HepG2 (cell line): ENCODE measurements around the gene UXS1. TPM values are rescaled to one million over a fixed set of nuclear protein-coding genes. Genes with fewer than 3 reads are reported as not detected.

Source experiments
- ATAC-seq: fragments of 200-7000 bp; cut with Tn5 transposase; 3 replicates; pipeline ENCODE4 v1.9.1; 2020; ENCODE audit warnings: mild to moderate bottlenecking, moderate library complexity
- BruUV-seq: library from RNA; stranded (reverse); fragments of 400-500 nt; replicated peaks from 2 replicates; lab custom pipeline; 2021; lab: Mats Ljungman, UMichigan
- CTCF ChIA-PET: fragments of 300-600 bp; formaldehyde crosslinking; extraction: SDS; loops from one replicate; lab custom pipeline; 2021; ENCODE audit warnings: low total read pairs, inconsistent platforms, low intra/inter-chr PET ratio; lab: Yijun Ruan, JAX
- POLR2A ChIA-PET: fragments of 350-600 bp; sonication (Branson Sonifier 250); formaldehyde crosslinking; loops from one replicate; lab custom pipeline; 2020; ENCODE audit warnings: antibody characterized with exemption, inconsistent platforms; lab: Yijun Ruan, JAX
- DNase-seq: peaks from one replicate; pipeline ENCODE4 v3.0.0-alpha.2; 2015; ENCODE audit warnings: low spot score
- FAIRE-seq: peaks from 3 replicates; lab custom pipeline; 2011; peaks lifted over from hg19 to GRCh38; lab: Jason Lieb, UNC
- H2AFZ ChIP-seq: one replicate; pipeline ENCODE4 v1.6.1; 2011; ENCODE audit warnings: low read length, inconsistent platforms
- H3K27ac ChIP-seq: fragments of 300-600 bp; 3 replicates; pipeline ENCODE4 v1.8.0; 2011; ENCODE audit warnings: mixed run types, mild to moderate bottlenecking, mixed read lengths, low read length, inconsistent platforms; ENCODE audit not compliant: insufficient read depth; ENCODE audit errors: extremely low read length
- H3K27me3 ChIP-seq, 2 experiments: fragments of 200-600 bp in 1 of 2; 2 replicates in 1 of 2; 3 replicates in 1 of 2; pipeline versions ENCODE4 v1.6.0 to v1.8.0; 2011; ENCODE audit warnings: low read length in 2 of 2, mild to moderate bottlenecking in 2 of 2, moderate library complexity in 2 of 2, inconsistent platforms in 1 of 2; ENCODE audit not compliant: insufficient read depth in 2 of 2, control insufficient read depth in 1 of 2
- H3K36me3 ChIP-seq, 2 experiments: fragments of 200-600 bp in 1 of 2; replicated peaks in 1 of 2; 2 replicates in 1 of 2; 3 replicates in 1 of 2; pipeline versions ENCODE4 v1.5.1 to v1.8.0; 2011; ENCODE audit warnings: low read length in 2 of 2, inconsistent platforms in 1 of 2; ENCODE audit not compliant: insufficient read depth in 2 of 2, control insufficient read depth in 1 of 2
- H3K4me1 ChIP-seq: 2 replicates; pipeline ENCODE4 v1.5.1; 2012; ENCODE audit warnings: low read length, inconsistent platforms; ENCODE audit not compliant: insufficient read depth
- H3K4me2 ChIP-seq: 2 replicates; pipeline ENCODE4 v1.6.0; 2011; ENCODE audit warnings: low read depth, low read length, inconsistent platforms
- H3K4me3 ChIP-seq, 3 experiments: fragments of 200-600 bp in 1 of 3; sonication (generic), shearing (Covaris generic) in 1 of 3; replicated peaks in 1 of 3; 2 replicates each; pipeline ENCODE4 v1.5.1; 2011 to 2016; ENCODE audit warnings: low read length in 3 of 3, inconsistent platforms in 2 of 3, low read depth in 2 of 3, mild to moderate bottlenecking in 2 of 3, control low read depth in 1 of 3, mixed read lengths in 1 of 3; ENCODE audit not compliant: insufficient read depth in 1 of 3
- H3K79me2 ChIP-seq: one replicate; pipeline ENCODE4 v1.6.1; 2011; ENCODE audit warnings: low read length, inconsistent platforms; ENCODE audit not compliant: insufficient read depth
- H3K9ac ChIP-seq: 2 replicates; pipeline ENCODE4 v1.6.0; 2011; ENCODE audit warnings: mild to moderate bottlenecking, low read depth, low read length, inconsistent platforms; ENCODE audit not compliant: insufficient read depth
- H3K9me3 ChIP-seq: 2 replicates; pipeline ENCODE4 v1.5.1; 2012; ENCODE audit warnings: mild to moderate bottlenecking, low read length
- H4K20me1 ChIP-seq: 2 replicates; pipeline ENCODE4 v1.6.0; 2011; ENCODE audit warnings: inconsistent platforms, mild to moderate bottlenecking, low read length, moderate library complexity; ENCODE audit not compliant: insufficient read depth
- AGO1 ChIP-seq: fragments of 200-400 bp; formaldehyde crosslinking; IDR thresholded peaks from 2 replicates; pipeline ENCODE4 v1.6.1; 2017; ENCODE audit warnings: mild to moderate bottlenecking, low read depth, low read length, moderate library complexity; ENCODE audit not compliant: poor library complexity, severe bottlenecking
- FOSL2 ChIP-seq: sonication (generic); formaldehyde crosslinking; IDR thresholded peaks from 2 replicates; pipeline ENCODE4 v1.4.0; 2020; ENCODE audit warnings: missing genetic modification reagents
- HMGXB3 ChIP-seq: sonication (generic); formaldehyde crosslinking; IDR thresholded peaks from 2 replicates; pipeline ENCODE4 v1.4.0; 2020; ENCODE audit warnings: missing genetic modification reagents, borderline replicate concordance
- NFE2 ChIP-seq: sonication (generic); formaldehyde crosslinking; IDR thresholded peaks from 2 replicates; pipeline ENCODE4 v1.4.0; 2020; ENCODE audit warnings: missing genetic modification reagents
- NFE2L1 ChIP-seq: sonication (generic); formaldehyde crosslinking; IDR thresholded peaks from 2 replicates; pipeline ENCODE4 v1.4.0; 2020; ENCODE audit warnings: missing genetic modification reagents, mild to moderate bottlenecking, borderline replicate concordance
- RARA ChIP-seq: IDR thresholded peaks from 2 replicates; pipeline ENCODE4 v1.6.1; 2016; ENCODE audit warnings: missing genetic modification reagents, missing compliant biosample characterization
- SIX1 ChIP-seq: sonication (generic); formaldehyde crosslinking; IDR thresholded peaks from 2 replicates; pipeline ENCODE4 v1.4.0; 2020; ENCODE audit warnings: missing genetic modification reagents, borderline replicate concordance
- THYN1 ChIP-seq: sonication (generic); formaldehyde crosslinking; IDR thresholded peaks from 2 replicates; pipeline ENCODE4 v1.8.1; 2023; ENCODE audit warnings: low read depth, mild to moderate bottlenecking, moderate library complexity, missing genetic modification reagents, borderline replicate concordance
- ZC3H4 ChIP-seq: sonication (generic); formaldehyde crosslinking; IDR thresholded peaks from 2 replicates; pipeline ENCODE4 v1.4.0; 2020; ENCODE audit warnings: missing genetic modification reagents, borderline replicate concordance
- ZNF616 ChIP-seq: sonication (generic); formaldehyde crosslinking; IDR thresholded peaks from 2 replicates; pipeline ENCODE4 v1.5.0; 2020; ENCODE audit warnings: low read depth, mild to moderate bottlenecking, missing genetic modification reagents
- ZNF746 ChIP-seq: sonication (generic); formaldehyde crosslinking; IDR thresholded peaks from 2 replicates; pipeline ENCODE4 v1.8.0; 2022; ENCODE audit warnings: mild to moderate bottlenecking, missing genetic modification reagents
- WGBS: methylation state at CpG from one replicate; pipeline ENCODE4 v1.1.6; 2017; ENCODE audit warnings: low lambda C conversion rate; 5-methylcytosine and 5-hydroxymethylcytosine counted together
- in situ Hi-C: cut with HindIII; loops from 2 replicates; pipeline ENCODE4 v1.10.0; 2017; ENCODE audit warnings: low pct_unique_long_range_greater_than_20kb; ENCODE audit not compliant: extremely low pct_ligation_motif_present
- intact Hi-C: fragments of 100-400 bp; cut with micrococcal nuclease; formaldehyde crosslinking; loops from one replicate; pipeline ENCODE4 v1.10.0; 2022; ENCODE audit not compliant: unreplicated experiment
- polyA plus RNA-seq, 8 experiments: library from polyadenylated mRNA; depleted of rRNA in 3 of 8; stranded (reverse) in 7 of 8; unstranded in 1 of 8; fragments of >200 nt; fragmentation: Illumina TruSeq in 4 of 8; extraction: Trizol in 4 of 8; gene quantifications; 2 replicates each; pipeline versions ENCODE4 v1.2.1 to v1.2.3, GENCODE V29; 2011 to 2016; ENCODE audit warnings: low read depth in 4 of 8, missing spikeins in 1 of 8, mixed read lengths in 1 of 8; ENCODE audit not compliant: insufficient read depth in 1 of 8
- total RNA-seq, 5 experiments: library from RNA; depleted of rRNA; stranded (reverse); fragments of >200 nt; fragmentation: Illumina TruSeq; extraction: Trizol; gene quantifications; 2 replicates each; pipeline ENCODE4 v1.2.3, GENCODE V29; 2016; ENCODE audit warnings: low read depth in 1 of 5

Gene UXS1
- total and polyA plus RNA-seq, 2 of the 13 experiments (the other 11 are each of a cell fraction or from before 2014, with no cell fraction given) = 53.3 to 110 TPM

- Histone ChIP-seq H3K4me2 (no peak overlapping the region), H3K4me1 (no peaks in the 10 kb centered on the region), H3K27ac (no peak overlapping the region), H3K79me2 (no peaks in the 10 kb centered on the region), H2AFZ (no peak overlapping the region), H3K36me3 (peaks cover 24 to 74% of the 10 kb centered on the region in 2 experiments), H3K4me3 (no peak overlapping the region), H3K27me3 (no peaks in the 10 kb centered on the region), H3K9me3 (peaks cover 17% of the 10 kb centered on the region)
- in situ Hi-C loops = no loop called here
- WGBS = 95% methylated on average over 3 of the region's 3 CpGs
- no TSS peak for BruUV-seq
- ATAC-seq (no peak), DNase-seq (no peak), FAIRE-seq (no peak)
- CTCF ChIA-PET = no interaction called here
- intact Hi-C loops = no loop called here
- POLR2A ChIA-PET = no interaction called here
- TF ChIP-seq NFE2L1 (CRISPR knock-in tag) = no peak
- no peak for TF ChIP-seq SIX1 (CRISPR knock-in tag)
- TF ChIP-seq AGO1 = no peak
- no peak for TF ChIP-seq ZC3H4 (CRISPR knock-in tag)
- TF ChIP-seq ZNF746 (CRISPR knock-in tag) = no peak
- TF ChIP-seq RARA (CRISPR knock-in tag) = no peak
- TF ChIP-seq, all 625 proteins: peak for 0
- Histone ChIP-seq H4K20me1 (no peaks in the 10 kb centered on the region), H3K9ac (no peak overlapping the region)
Observed at GRCh38 chr2:106157416-106157815, 36.7 kb downstream of the UXS1 start.

DNA sequence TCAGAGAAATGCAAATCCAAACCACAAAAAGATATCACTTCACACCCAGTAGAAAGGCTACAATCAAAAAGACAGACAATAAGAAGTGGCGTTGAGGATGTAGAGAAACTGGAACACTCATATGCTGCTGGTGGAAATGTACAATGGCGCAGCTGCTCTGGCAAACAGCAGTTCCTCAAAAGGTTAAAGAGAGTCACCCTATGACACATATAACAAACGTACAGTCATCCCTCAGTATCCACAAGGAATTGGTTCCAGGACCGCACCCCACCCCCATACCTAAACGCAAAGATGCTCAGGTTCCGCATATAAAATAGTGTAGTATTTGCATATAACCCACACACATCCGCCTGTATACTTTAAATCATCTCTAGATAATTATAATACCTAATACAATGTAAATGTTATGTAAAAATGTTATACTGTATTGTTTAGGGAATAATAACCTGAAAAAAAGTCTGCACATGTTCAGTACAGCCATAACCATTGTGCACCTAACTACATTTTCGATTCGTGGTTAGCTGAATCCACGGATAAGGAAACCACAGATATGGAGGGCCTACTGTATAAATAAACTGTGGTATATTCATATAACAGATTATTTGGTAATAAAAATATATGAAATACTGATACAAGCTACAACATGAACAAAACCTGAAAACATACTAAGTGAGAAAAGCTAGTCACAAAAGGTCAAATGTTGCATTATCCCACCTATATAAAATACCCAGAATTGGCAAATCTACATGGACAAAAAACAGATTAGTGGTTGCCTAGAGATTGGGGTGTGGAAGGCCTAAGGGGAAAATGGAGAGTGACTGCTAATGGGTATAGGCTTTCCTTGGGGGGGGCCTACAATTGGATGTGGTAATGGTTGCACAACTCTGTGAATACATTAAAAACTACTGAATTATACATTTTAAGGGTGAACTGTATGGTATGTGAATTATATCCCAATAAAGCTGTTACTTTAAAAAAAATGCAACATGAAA, 37.5 kb downstream of the UXS1 start:
- H3K27me3 ChIP-seq = no peaks in the 10 kb centered on the region
- 96% methylated on average over 10 of the region's 10 CpGs for WGBS
- CTCF ChIA-PET = no interaction called here
- DNase-seq (no peak), FAIRE-seq (no peak), ATAC-seq (no peak)
- H3K36me3 ChIP-seq = peaks cover 23 to 69% of the 10 kb centered on the region in 2 experiments
- no peak overlapping the region for H3K4me3 ChIP-seq
- POLR2A ChIA-PET = no interaction called here
- H3K4me1 ChIP-seq = no peaks in the 10 kb centered on the region
- H4K20me1 ChIP-seq = no peaks in the 10 kb centered on the region
- H3K9ac ChIP-seq = no peak overlapping the region
- no peaks in the 10 kb centered on the region for H3K79me2 ChIP-seq
- no peak overlapping the region for H3K27ac ChIP-seq
- in situ Hi-C loops (no loop called here), intact Hi-C loops (no loop called here)
- H2AFZ ChIP-seq = no peak overlapping the region
- BruUV-seq = no TSS peak
- peaks cover 17% of the 10 kb centered on the region for H3K9me3 ChIP-seq
- no peak overlapping the region for H3K4me2 ChIP-seq
- TF ChIP-seq ZNF616 (no peak), THYN1 (CRISPR knock-in tag) (no peak), HMGXB3 (CRISPR knock-in tag) (no peak), NFE2 (CRISPR knock-in tag) (no peak), FOSL2 (CRISPR knock-in tag) (0 out of 2 replicates have a peak, but pooled peaks have one; percentile 19)
